Mammary epithelial cell (primary cell): ENCODE results near the gene FOXE1.

Source experiments
- CTCF ChIP-seq, 2 donors: IDR thresholded peaks in 1 of 2; conservative IDR thresholded peaks in 1 of 2; 2 replicates each; pipeline ENCODE4 v1.5.1; 2011 to 2012; ENCODE audit warnings: inconsistent platforms in 2 of 2, low read length in 2 of 2, mild to moderate bottlenecking in 2 of 2, control low read depth in 1 of 2, low read depth in 1 of 2; ENCODE audit not compliant: insufficient read depth in 1 of 2; ENCODE audit errors: extremely low read depth in 1 of 2
- EZH2 ChIP-seq: IDR thresholded peaks from 2 replicates; pipeline ENCODE4 v1.6.1; 2012; ENCODE audit warnings: low read length, inconsistent platforms, borderline replicate concordance

GRCh38 chr9:97840521-97840920, 12.5 kb upstream of the FOXE1 start:
- no peak for TF ChIP-seq EZH2
- TF ChIP-seq CTCF (conservative IDR thresholded peaks at IDR 0.05 in 1 of 2, IDR thresholded peaks at IDR 0.05 in 1 of 2; ENCODE audit: extremely low read depth in 1 of 2, insufficient read depth in 1 of 2, low read depth in 1 of 2, low read length in 2 of 2) = no peak
